Endodermal cell (in vitro differentiated cells): Measurements from ENCODE around the gene TEX14. TPM values are rescaled to one million over a fixed set of nuclear protein-coding genes. Genes with fewer than 3 reads are reported as not detected.

ENCODE experiments used
- DNase-seq: peaks from one replicate; pipeline ENCODE4 v3.0.0-alpha.2; 2017
- H3K27ac ChIP-seq: 2 replicates; pipeline ENCODE4 v1.5.1; 2013; ENCODE audit warnings: mild to moderate bottlenecking, low read depth, low read length, moderate library complexity
- H3K27me3 ChIP-seq: 2 replicates; pipeline ENCODE4 v1.6.1; 2013; ENCODE audit warnings: mild to moderate bottlenecking, low read length, moderate library complexity; ENCODE audit not compliant: insufficient read depth, control insufficient read depth, poor library complexity, severe bottlenecking
- H3K36me3 ChIP-seq: 2 replicates; pipeline ENCODE4 v1.7.0; 2013; ENCODE audit warnings: mild to moderate bottlenecking, low read length, moderate library complexity; ENCODE audit not compliant: control insufficient read depth, insufficient read depth
- H3K4me1 ChIP-seq: one replicate; pipeline ENCODE4 v1.7.0; 2013; ENCODE audit warnings: low read length; ENCODE audit not compliant: control insufficient read depth, insufficient read depth
- H3K4me3 ChIP-seq: 2 replicates; pipeline ENCODE4 v1.5.1; 2013; ENCODE audit warnings: mild to moderate bottlenecking, low read length, moderate library complexity
- H3K9ac ChIP-seq: 2 replicates; pipeline ENCODE4 v1.6.1; 2013; ENCODE audit warnings: mild to moderate bottlenecking, low read length, moderate library complexity; ENCODE audit not compliant: poor library complexity, severe bottlenecking; ENCODE audit errors: extremely low read depth
- H3K9me3 ChIP-seq: 2 replicates; pipeline ENCODE4 v1.6.1; 2013; ENCODE audit warnings: mild to moderate bottlenecking, low read length, moderate library complexity; ENCODE audit not compliant: control insufficient read depth
- H3K27ac Mint-ChIP-seq: 2 replicates; pipeline ENCODE4 v1.8.0; 2020; ENCODE audit warnings: mixed read lengths
- H3K27me3 Mint-ChIP-seq: 2 replicates; pipeline ENCODE4 v1.8.0; 2021; ENCODE audit warnings: mild to moderate bottlenecking, mixed read lengths; ENCODE audit not compliant: insufficient read depth
- H3K36me3 Mint-ChIP-seq: 2 replicates; pipeline ENCODE4 v1.8.0; 2020; ENCODE audit warnings: low read depth, mixed read lengths
- H3K4me1 Mint-ChIP-seq: 2 replicates; pipeline ENCODE4 v1.8.0; 2020; ENCODE audit warnings: mixed read lengths
- H3K4me3 Mint-ChIP-seq: 2 replicates; pipeline ENCODE4 v1.8.0; 2020; ENCODE audit warnings: mild to moderate bottlenecking, moderate library complexity, mixed read lengths
- H3K9me3 Mint-ChIP-seq: 2 replicates; pipeline ENCODE4 v1.8.0; 2020; ENCODE audit warnings: mild to moderate bottlenecking, mixed read lengths
- CTCF ChIP-seq: fragments of 200-600 bp; sonication (generic); conservative IDR thresholded peaks from 2 replicates; pipeline ENCODE4 v1.5.0; 2021; ENCODE audit warnings: antibody characterized with exemption, mild to moderate bottlenecking
- WGBS, 2 experiments: methylation state at CpG; one replicate each; pipeline versions ENCODE4 v1.1.5 to v1.1.7; 2013; ENCODE audit warnings: missing lambda C conversion rate in 2 of 2, mixed read lengths in 1 of 2; ENCODE audit not compliant: insufficient coverage in 1 of 2, insufficient read length in 1 of 2; 5-methylcytosine and 5-hydroxymethylcytosine counted together
- total RNA-seq, 2 donors: library from RNA; stranded (reverse); fragmentation: NEBNext Ultra II Directional in 1 of 2; extraction: Animal tissue kit (Norgen Biotek cat#: 25700) in 1 of 2; gene quantifications; 2 replicates in 1 of 2; 3 replicates in 1 of 2; pipeline ENCODE4 v1.2.1, GENCODE V29; 2021

TEX14 gene
- total RNA-seq, 2 donors from 2014 or later: 0.09 to 0.18 TPM

GRCh38 chr17:58703137-58703915 is 11.5 kb upstream of the TEX14 start:
- Histone ChIP-seq H3K9ac (no peak overlapping the region), H3K27me3 (no peaks in the 10 kb centered on the region), H3K36me3 (no peaks in the 10 kb centered on the region), H3K4me1 (no peaks in the 10 kb centered on the region), H3K4me3 (no peak overlapping the region), H3K27ac (no peak overlapping the region), H3K9me3 (peaks cover 9% of the 10 kb centered on the region)
- H3K27me3 Mint-ChIP-seq: no peaks in the 10 kb centered on the region
- no peak for TF ChIP-seq CTCF
- 98 to 100% methylated on average over 4 of the region's 4 CpGs for WGBS, 2 experiments
- H3K4me3 Mint-ChIP-seq: no peak overlapping the region
- DNase-seq: no peak
- H3K4me1 Mint-ChIP-seq: peaks cover 4% of the 10 kb centered on the region
- H3K9me3 Mint-ChIP-seq: peaks cover 5% of the 10 kb centered on the region
- peaks cover 22% of the 10 kb centered on the region for H3K36me3 Mint-ChIP-seq
- no peak overlapping the region for H3K27ac Mint-ChIP-seq

GRCh38 chr17:58702708-58703107 is 10.9 kb upstream of the TEX14 start:
- H3K27me3 ChIP-seq: no peaks in the 10 kb centered on the region
- Mint-ChIP-seq H3K4me3 (no peak overlapping the region), H3K27me3 (no peaks in the 10 kb centered on the region), H3K27ac (no peak overlapping the region), H3K4me1 (peaks cover 4% of the 10 kb centered on the region), H3K36me3 (peaks cover 22% of the 10 kb centered on the region), H3K9me3 (peaks cover 5% of the 10 kb centered on the region)
- WGBS, 2 experiments: 94 to 96% methylated on average over 2 to 7 of the region's 8 CpGs
- H3K9ac ChIP-seq: no peak overlapping the region
- DNase-seq: no peak
- H3K4me3 ChIP-seq: no peak overlapping the region
- no peaks in the 10 kb centered on the region for H3K36me3 ChIP-seq
- H3K4me1 ChIP-seq: no peaks in the 10 kb centered on the region
- no peak overlapping the region for H3K27ac ChIP-seq
- H3K9me3 ChIP-seq: peaks cover 9% of the 10 kb centered on the region
- no peak for TF ChIP-seq CTCF

GRCh38 chr17:58702045-58702476 is 10.2 kb upstream of the TEX14 start:
- WGBS, 2 experiments: 83 to 93% methylated on average over 2 to 5 of the region's 5 CpGs
- Histone ChIP-seq H3K27ac (no peak overlapping the region), H3K4me1 (no peaks in the 10 kb centered on the region), H3K9me3 (peaks cover 9% of the 10 kb centered on the region), H3K27me3 (no peaks in the 10 kb centered on the region), H3K9ac (no peak overlapping the region), H3K36me3 (no peaks in the 10 kb centered on the region), H3K4me3 (no peak overlapping the region)
- Mint-ChIP-seq H3K4me1 (peaks cover 4% of the 10 kb centered on the region), H3K4me3 (no peak overlapping the region), H3K27ac (no peak overlapping the region), H3K27me3 (no peaks in the 10 kb centered on the region), H3K9me3 (peaks cover 5% of the 10 kb centered on the region), H3K36me3 (peaks cover 21% of the 10 kb centered on the region)
- DNase-seq: peak; percentile 7
- no peak for TF ChIP-seq CTCF
